DND-41 (cell line): ENCODE measurements around the gene IPCEF1.

Experiments
- ATAC-seq: fragments of 200-7000 bp; cut with Tn5 transposase; 3 replicates; pipeline ENCODE4 v1.9.1; 2021; ENCODE audit warnings: low read depth; ENCODE audit not compliant: insufficient read depth
- DNase-seq: peaks from one replicate; pipeline ENCODE4 v3.0.0-alpha.2; 2020
- H2AFZ ChIP-seq: 2 replicates; pipeline ENCODE4 v1.6.0; 2012; ENCODE audit warnings: low read depth, low read length
- H3K27ac ChIP-seq: 2 replicates; pipeline ENCODE4 v1.5.1; 2012; ENCODE audit warnings: low read length, inconsistent platforms
- H3K27me3 ChIP-seq: fragments of 200-600 bp; sonication (generic); 2 replicates; pipeline ENCODE4 v1.6.0; 2012; ENCODE audit warnings: low read length, mild to moderate bottlenecking, inconsistent platforms; ENCODE audit not compliant: insufficient read depth, poor library complexity
- H3K36me3 ChIP-seq: 2 replicates; pipeline ENCODE4 v1.5.1; 2012; ENCODE audit warnings: low read length, inconsistent platforms; ENCODE audit not compliant: insufficient read depth
- H3K4me1 ChIP-seq: 2 replicates; pipeline ENCODE4 v1.5.1; 2012; ENCODE audit warnings: mild to moderate bottlenecking, low read length; ENCODE audit not compliant: insufficient read depth
- H3K4me2 ChIP-seq: 2 replicates; pipeline ENCODE4 v1.6.0; 2012; ENCODE audit warnings: mild to moderate bottlenecking, moderate library complexity, low read length, inconsistent platforms; ENCODE audit not compliant: insufficient read depth
- H3K4me3 ChIP-seq, 2 experiments: fragments of 200-600 bp in 1 of 2; shearing (Covaris generic) in 1 of 2; 2 replicates each; pipeline ENCODE4 v1.5.1; 2012 to 2016; ENCODE audit warnings: inconsistent platforms in 2 of 2, low read length in 2 of 2, mild to moderate bottlenecking in 2 of 2, low read depth in 1 of 2, moderate library complexity in 1 of 2
- H3K79me2 ChIP-seq: 2 replicates; pipeline ENCODE4 v1.6.0; 2012; ENCODE audit warnings: low read length, inconsistent platforms; ENCODE audit not compliant: insufficient read depth
- H3K9ac ChIP-seq: 2 replicates; pipeline ENCODE4 v1.6.0; 2012; ENCODE audit warnings: low read depth, mild to moderate bottlenecking, inconsistent platforms, low read length, moderate library complexity
- H3K9me3 ChIP-seq: 2 replicates; pipeline ENCODE4 v1.5.1; 2012; ENCODE audit warnings: low read length, moderate library complexity, mild to moderate bottlenecking, inconsistent platforms; ENCODE audit not compliant: insufficient read depth, severe bottlenecking
- H4K20me1 ChIP-seq: 2 replicates; pipeline ENCODE4 v1.6.0; 2012; ENCODE audit warnings: low read length; ENCODE audit not compliant: insufficient read depth
- EZH2 ChIP-seq: IDR thresholded peaks from 3 replicates; pipeline ENCODE4 v1.6.1; 2012; ENCODE audit warnings: borderline replicate concordance, low read depth, mild to moderate bottlenecking, moderate library complexity, low read length, inconsistent platforms; ENCODE audit not compliant: severe bottlenecking
- TF ChIP-seq, protein P1 (sequence below): IDR thresholded peaks from 2 replicates; pipeline ENCODE4 v1.5.1; 2012; ENCODE audit warnings: borderline replicate concordance, low read length, moderate library complexity, mild to moderate bottlenecking; ENCODE audit not compliant: poor library complexity, severe bottlenecking; ENCODE audit errors: extremely low read depth

Gene IPCEF1

DNA sequence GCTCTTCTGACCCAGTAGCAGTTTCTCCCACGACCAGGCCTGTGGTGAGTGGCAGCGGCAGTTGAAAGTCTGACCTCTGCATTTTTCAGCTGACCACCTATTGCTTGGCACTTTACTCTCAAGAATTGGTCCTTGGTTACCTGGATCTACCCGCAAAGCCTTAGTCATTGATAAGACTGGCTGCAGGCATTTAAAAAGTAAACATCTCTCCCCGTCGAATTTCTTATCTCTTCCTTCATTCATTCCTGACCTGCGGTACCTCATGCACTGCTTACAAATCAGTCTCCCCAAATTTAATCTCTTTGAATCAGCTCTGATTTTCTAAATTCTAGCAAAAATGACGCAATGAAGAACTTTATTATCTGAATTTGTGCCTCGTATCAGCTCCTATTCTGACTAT, 26.1 kb upstream of the IPCEF1 start:
- Histone ChIP-seq H3K4me1 (no peaks in the 10 kb centered on the region), H3K27ac (no peak overlapping the region), H4K20me1 (no peaks in the 10 kb centered on the region), H3K9ac (no peak overlapping the region), H3K4me2 (no peak overlapping the region), H3K4me3 (no peak overlapping the region), H3K79me2 (no peaks in the 10 kb centered on the region), H3K27me3 (peaks cover 3% of the 10 kb centered on the region), H3K9me3 (no peaks in the 10 kb centered on the region), H2AFZ (no peak overlapping the region), H3K36me3 (no peaks in the 10 kb centered on the region)
- TF ChIP-seq EZH2 = no peak
- TF ChIP-seq, protein P1, sequence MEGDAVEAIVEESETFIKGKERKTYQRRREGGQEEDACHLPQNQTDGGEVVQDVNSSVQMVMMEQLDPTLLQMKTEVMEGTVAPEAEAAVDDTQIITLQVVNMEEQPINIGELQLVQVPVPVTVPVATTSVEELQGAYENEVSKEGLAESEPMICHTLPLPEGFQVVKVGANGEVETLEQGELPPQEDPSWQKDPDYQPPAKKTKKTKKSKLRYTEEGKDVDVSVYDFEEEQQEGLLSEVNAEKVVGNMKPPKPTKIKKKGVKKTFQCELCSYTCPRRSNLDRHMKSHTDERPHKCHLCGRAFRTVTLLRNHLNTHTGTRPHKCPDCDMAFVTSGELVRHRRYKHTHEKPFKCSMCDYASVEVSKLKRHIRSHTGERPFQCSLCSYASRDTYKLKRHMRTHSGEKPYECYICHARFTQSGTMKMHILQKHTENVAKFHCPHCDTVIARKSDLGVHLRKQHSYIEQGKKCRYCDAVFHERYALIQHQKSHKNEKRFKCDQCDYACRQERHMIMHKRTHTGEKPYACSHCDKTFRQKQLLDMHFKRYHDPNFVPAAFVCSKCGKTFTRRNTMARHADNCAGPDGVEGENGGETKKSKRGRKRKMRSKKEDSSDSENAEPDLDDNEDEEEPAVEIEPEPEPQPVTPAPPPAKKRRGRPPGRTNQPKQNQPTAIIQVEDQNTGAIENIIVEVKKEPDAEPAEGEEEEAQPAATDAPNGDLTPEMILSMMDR = no peak
- DNase-seq (no peak), ATAC-seq (no peak)

DNA sequence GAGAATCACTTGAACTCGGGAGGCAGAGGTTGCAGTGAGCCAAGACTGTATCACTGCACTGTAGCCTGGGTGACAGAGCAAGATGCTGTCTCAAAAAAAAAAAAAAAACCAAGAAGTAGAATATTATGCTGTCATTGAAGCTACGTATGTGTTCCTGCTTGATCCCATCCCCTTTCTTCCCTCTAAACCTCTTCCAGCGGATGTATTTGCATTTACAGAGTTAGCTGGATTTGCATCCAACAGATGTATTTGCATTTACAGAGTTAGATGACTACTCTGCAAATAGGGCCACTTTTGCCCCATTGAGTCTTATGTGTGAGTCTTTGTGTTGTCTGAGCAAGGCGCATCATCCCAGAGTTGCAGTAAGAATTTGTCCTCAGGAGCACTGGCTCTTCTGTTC, 24.9 kb upstream of the IPCEF1 start:
- TF ChIP-seq EZH2 = no peak
- TF ChIP-seq, protein P1 = no peak
- H4K20me1 ChIP-seq = no peaks in the 10 kb centered on the region
- no peak overlapping the region for H3K27ac ChIP-seq
- no peak overlapping the region for H3K4me3 ChIP-seq
- H3K4me1 ChIP-seq = no peaks in the 10 kb centered on the region
- no peak for DNase-seq
- H3K36me3 ChIP-seq = no peaks in the 10 kb centered on the region
- no peaks in the 10 kb centered on the region for H3K79me2 ChIP-seq
- no peak overlapping the region for H3K9ac ChIP-seq
- no peaks in the 10 kb centered on the region for H3K27me3 ChIP-seq
- H3K9me3 ChIP-seq = no peaks in the 10 kb centered on the region
- ATAC-seq = no peak
- H3K4me2 ChIP-seq = no peak overlapping the region
- no peak overlapping the region for H2AFZ ChIP-seq

DNA sequence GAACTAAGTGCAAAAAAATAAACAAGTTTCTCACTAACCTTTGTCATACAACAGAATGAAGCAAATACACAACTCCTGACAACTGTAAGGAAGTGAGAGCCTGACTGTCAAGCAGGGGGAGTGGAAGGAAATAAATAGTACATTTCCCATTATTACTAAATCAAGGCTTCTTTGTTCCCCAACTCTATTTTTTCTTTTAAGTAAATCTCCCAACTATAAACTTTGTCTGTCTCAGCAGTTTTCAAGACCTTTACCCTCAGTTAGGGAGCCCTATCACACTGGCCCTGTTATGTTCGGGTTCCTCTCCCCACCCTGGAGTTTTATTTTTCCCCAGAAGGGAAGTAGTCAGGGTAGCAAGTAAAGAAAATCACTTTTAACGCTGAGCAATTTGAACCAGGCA, 24.1 kb upstream of the IPCEF1 start:
- no peaks in the 10 kb centered on the region for H3K4me1 ChIP-seq
- TF ChIP-seq, protein P1 = no peak
- TF ChIP-seq EZH2 = no peak
- no peak for DNase-seq
- no peak overlapping the region for H3K9ac ChIP-seq
- H3K9me3 ChIP-seq = no peaks in the 10 kb centered on the region
- H3K79me2 ChIP-seq = no peaks in the 10 kb centered on the region
- no peak overlapping the region for H2AFZ ChIP-seq
- H3K27ac ChIP-seq = no peak overlapping the region
- no peak for ATAC-seq
- H3K4me3 ChIP-seq = no peak overlapping the region
- H4K20me1 ChIP-seq = no peaks in the 10 kb centered on the region
- H3K36me3 ChIP-seq = no peaks in the 10 kb centered on the region
- no peaks in the 10 kb centered on the region for H3K27me3 ChIP-seq
- H3K4me2 ChIP-seq = no peak overlapping the region

DNA sequence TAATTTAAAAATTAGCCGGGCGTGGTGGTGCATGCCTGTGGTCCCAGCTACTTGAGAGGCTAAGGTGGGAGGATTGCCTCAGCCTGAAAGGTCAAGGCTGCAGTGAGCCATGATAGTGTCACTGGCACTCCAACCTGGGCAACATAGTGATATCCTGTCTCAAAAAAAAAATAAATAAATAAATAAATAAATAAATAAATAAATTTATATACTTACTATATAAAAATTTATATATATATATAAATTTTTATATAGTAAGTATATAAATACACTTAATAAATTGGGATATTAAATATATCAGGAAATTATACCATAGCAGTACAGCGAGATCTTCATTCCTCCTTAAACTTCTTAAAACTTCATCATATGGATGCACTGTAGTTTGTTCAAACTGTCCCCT, 23.0 kb upstream of the IPCEF1 start:
- Histone ChIP-seq H4K20me1 (no peaks in the 10 kb centered on the region), H3K79me2 (no peaks in the 10 kb centered on the region), H3K4me1 (no peaks in the 10 kb centered on the region), H3K4me2 (no peak overlapping the region), H3K9ac (no peak overlapping the region), H3K4me3 (no peak overlapping the region), H3K9me3 (no peaks in the 10 kb centered on the region), H2AFZ (no peak overlapping the region), H3K36me3 (no peaks in the 10 kb centered on the region), H3K27ac (no peak overlapping the region), H3K27me3 (no peaks in the 10 kb centered on the region)
- DNase-seq (no peak), ATAC-seq (no peak)
- TF ChIP-seq EZH2 = no peak
- TF ChIP-seq, protein P1 = no peak
